ENCODE data around the gene LEF1. TPM values are rescaled to one million over a fixed set of nuclear protein-coding genes. Genes with fewer than 3 reads are reported as not detected.

LEF1 gene
- total RNA-seq, 1 experiment from 2014 or later: 0.79 TPM

GRCh38 chr4:108119199-108119800 lies 49.4 kb downstream of the LEF1 start (continued):
- TF ChIP-seq REST (IDR thresholded peaks at IDR 0.05; ENCODE audit: low read depth): no peak

GRCh38 chr4:108118505-108118904 lies 50.2 kb downstream of the LEF1 start:
- intact Hi-C loops (cut with micrococcal nuclease): no loop called here
- Histone ChIP-seq H3K9me2 (ENCODE audit: insufficient read depth) (no peaks in the 10 kb centered on the region), H3K79me2 (ENCODE audit: insufficient read depth, low read length) (no peaks in the 10 kb centered on the region), H3K27me3 (ENCODE audit: insufficient read depth, low read length) (no peaks in the 10 kb centered on the region), H3K36me3 (ENCODE audit: control insufficient read depth in 1 of 2, insufficient read depth in 2 of 2, low read length in 2 of 2) (no peaks in the 10 kb centered on the region), H2AFZ (ENCODE audit: low read depth, low read length, poor library complexity, severe bottlenecking) (peak overlapping the region; percentile 38), H3K4me3 (replicated peaks in 1 of 2; ENCODE audit: low read depth in 1 of 2, low read length in 2 of 2) (no peak overlapping the region), H3K4me1 (ENCODE audit: control insufficient read depth in 1 of 2, insufficient read depth in 2 of 2, low read length in 2 of 2) (peaks cover 17 to 26% of the 10 kb centered on the region in 2 experiments), H4K20me1 (ENCODE audit: insufficient read depth) (no peaks in the 10 kb centered on the region), H3K4me2 (ENCODE audit: low read length) (peak overlapping the region; percentile 53; the same call in 1 of the 2 replicates), H3K27ac (ENCODE audit: low read depth, low read length) (no peak overlapping the region), H3K9me3 (ENCODE audit: control insufficient read depth in 1 of 2, insufficient read depth in 1 of 2, low read depth in 1 of 2, low read length in 2 of 2) (no peaks in the 10 kb centered on the region), H3K9ac (ENCODE audit: low read length) (no peak overlapping the region)
- POLR2A ChIA-PET: no interaction called here
- CTCF ChIA-PET: interaction anchor here (1.8 kb wide), 1 partner anchor 13 kb away, joined by 5 read pairs; no protein-coding TSS in a partner anchor
- BruUV-seq (replicated peaks): no TSS peak
- ATAC-seq: peak; percentile 71
- RAD21 ChIA-PET (ENCODE audit: low non-redundant PET in 1 of 2, low total read pairs in 2 of 2, uncharacterized antibody in 2 of 2, unreplicated experiment in 2 of 2): no interaction called here
- no peak for DNase-seq (ENCODE audit: low read depth, low spot score)
- TF ChIP-seq ATF3 (IDR thresholded peaks at IDR 0.05) (no peak), FOSL1 (IDR thresholded peaks at IDR 0.05; ENCODE audit: low read depth) (peak; percentile 42; the same call in 1 of the 2 replicates), SP1 (IDR thresholded peaks at IDR 0.05; ENCODE audit: low read depth) (0 out of 2 replicates have a peak, but pooled peaks have one; percentile 32)
